ENCODE measurements around the gene EIF5B. TPM values are rescaled to one million over a fixed set of nuclear protein-coding genes. Genes with fewer than 3 reads are reported as not detected.

The EIF5B gene
- total RNA-seq, 1 experiment from 2014 or later, result 79.5 TPM

GRCh38 chr2:99386011-99386410, 48.8 kb downstream of the EIF5B start:
- Histone ChIP-seq H3K4me1 (no peaks in the 10 kb centered on the region; the same call in 1 of the 2 replicates), H3K27me3 (replicated peaks; ENCODE audit: control insufficient read depth, insufficient read depth, low read length) (no peaks in the 10 kb centered on the region), H3K4me3 (ENCODE audit: low read depth, low read length) (no peak overlapping the region), H3K9me3 (no peaks in the 10 kb centered on the region), H3K36me3 (ENCODE audit: control insufficient read depth, insufficient read depth, low read length) (0 out of 2 replicates have a peak, but pooled peaks cover 2% of the 10 kb centered on the region)
- POLR2A ChIA-PET, result no interaction called here
- no TSS peak for BruUV-seq (replicated peaks)
- Mint-ChIP-seq H3K9me3 (ENCODE audit: unreplicated experiment) (no peaks in the 10 kb centered on the region), H3K4me1 (ENCODE audit: low read depth, unreplicated experiment) (no peaks in the 10 kb centered on the region), H3K27ac (ENCODE audit: unreplicated experiment) (no peak overlapping the region), H3K27me3 (ENCODE audit: insufficient read depth, unreplicated experiment) (no peaks in the 10 kb centered on the region), H3K4me3 (ENCODE audit: unreplicated experiment) (no peak overlapping the region), H3K36me3 (ENCODE audit: insufficient read depth, unreplicated experiment) (peaks cover 78% of the 10 kb centered on the region)
- DNase-seq, result no peak
- no peak for TF ChIP-seq CTCF (IDR thresholded peaks at IDR 0.05; ENCODE audit: insufficient read depth in 1 of 2, low read depth in 1 of 2, low read length in 1 of 2, severe bottlenecking in 1 of 2, unreplicated experiment in 1 of 2)
- intact Hi-C loops (cut with micrococcal nuclease; ENCODE audit: unreplicated experiment), result no loop called here
- CTCF ChIA-PET, result no interaction called here

GRCh38 chr2:99388892-99389291, 51.7 kb downstream of the EIF5B start:
- H3K9me3 Mint-ChIP-seq (ENCODE audit: unreplicated experiment), result no peaks in the 10 kb centered on the region
- no peak overlapping the region for H3K4me3 Mint-ChIP-seq (ENCODE audit: unreplicated experiment)
- no TSS peak for BruUV-seq (replicated peaks)
- H3K36me3 Mint-ChIP-seq (ENCODE audit: insufficient read depth, unreplicated experiment), result peaks cover 71% of the 10 kb centered on the region
- no peaks in the 10 kb centered on the region for H3K4me1 ChIP-seq
- intact Hi-C loops (cut with micrococcal nuclease; ENCODE audit: unreplicated experiment), result no loop called here
- no peak overlapping the region for H3K4me3 ChIP-seq (ENCODE audit: low read depth, low read length)
- CTCF ChIA-PET, result no interaction called here
- TF ChIP-seq CTCF (IDR thresholded peaks at IDR 0.05; ENCODE audit: insufficient read depth in 1 of 2, low read depth in 1 of 2, low read length in 1 of 2, severe bottlenecking in 1 of 2, unreplicated experiment in 1 of 2), result no peak
- no peaks in the 10 kb centered on the region for H3K27me3 Mint-ChIP-seq (ENCODE audit: insufficient read depth, unreplicated experiment)
- H3K27me3 ChIP-seq (replicated peaks; ENCODE audit: control insufficient read depth, insufficient read depth, low read length), result no peaks in the 10 kb centered on the region
- POLR2A ChIA-PET, result no interaction called here
- no peaks in the 10 kb centered on the region; the same call in 1 of the 2 replicates for H3K36me3 ChIP-seq (ENCODE audit: control insufficient read depth, insufficient read depth, low read length)
- DNase-seq, result no peak
- no peaks in the 10 kb centered on the region for H3K9me3 ChIP-seq
- H3K4me1 Mint-ChIP-seq (ENCODE audit: low read depth, unreplicated experiment), result no peaks in the 10 kb centered on the region
- H3K27ac Mint-ChIP-seq (ENCODE audit: unreplicated experiment), result no peak overlapping the region

- Histone ChIP-seq H3K4me1 (no peaks in the 10 kb centered on the region), H3K27me3 (replicated peaks; ENCODE audit: control insufficient read depth, insufficient read depth, low read length) (no peaks in the 10 kb centered on the region), H3K4me3 (ENCODE audit: low read depth, low read length) (no peak overlapping the region), H3K36me3 (ENCODE audit: control insufficient read depth, insufficient read depth, low read length) (no peaks in the 10 kb centered on the region; the same call in 1 of the 2 replicates), H3K9me3 (no peaks in the 10 kb centered on the region)
- no peaks in the 10 kb centered on the region for H3K4me1 Mint-ChIP-seq (ENCODE audit: low read depth, unreplicated experiment)
- BruUV-seq (replicated peaks), result no TSS peak
- DNase-seq, result no peak
- TF ChIP-seq CTCF (IDR thresholded peaks at IDR 0.05; ENCODE audit: insufficient read depth in 1 of 2, low read depth in 1 of 2, low read length in 1 of 2, severe bottlenecking in 1 of 2, unreplicated experiment in 1 of 2), result no peak
- H3K27me3 Mint-ChIP-seq (ENCODE audit: insufficient read depth, unreplicated experiment), result no peaks in the 10 kb centered on the region
- no peaks in the 10 kb centered on the region for H3K9me3 Mint-ChIP-seq (ENCODE audit: unreplicated experiment)
- intact Hi-C loops (cut with micrococcal nuclease; ENCODE audit: unreplicated experiment), result no loop called here
- no peak overlapping the region for H3K27ac Mint-ChIP-seq (ENCODE audit: unreplicated experiment)
- ChIA-PET CTCF (no interaction called here), POLR2A (no interaction called here)
- no peak overlapping the region for H3K4me3 Mint-ChIP-seq (ENCODE audit: unreplicated experiment)
- peaks cover 73% of the 10 kb centered on the region for H3K36me3 Mint-ChIP-seq (ENCODE audit: insufficient read depth, unreplicated experiment)
Measured at GRCh38 chr2:99389371-99389770, 52.2 kb downstream of the EIF5B start.

Measured in Caco-2 (cell line).